HCT116 (cell line): ENCODE results near the gene GRHPR.

Experiments
- EZH2 ChIP-seq: fragments of 200-600 bp; sonication (generic); IDR thresholded peaks from 2 replicates; pipeline ENCODE4 v1.6.1; 2017; ENCODE audit warnings: antibody characterized with exemption, mixed run types
- FOSL1 ChIP-seq: IDR thresholded peaks from 2 replicates; pipeline ENCODE4 v1.6.1; 2012; ENCODE audit warnings: low read depth
- POLR2A ChIP-seq: IDR thresholded peaks from 2 replicates; pipeline ENCODE4 v1.7.0; 2011; ENCODE audit warnings: borderline replicate concordance; ENCODE audit not compliant: insufficient read depth, insufficient read length; ENCODE audit errors: extremely low read depth
- YY1 ChIP-seq: IDR thresholded peaks from 2 replicates; pipeline ENCODE4 v1.6.1; 2011; ENCODE audit warnings: low read length, low read depth, moderate library complexity, mild to moderate bottlenecking; ENCODE audit not compliant: insufficient replicate concordance; ENCODE audit errors: extremely low read depth
- TF ChIP-seq, protein P1 (sequence below), 3 experiments: fragments of 200-600 bp in 1 of 3; sonication (generic) in 1 of 3; IDR thresholded peaks in 2 of 3; conservative IDR thresholded peaks in 1 of 3; 2 replicates each; pipeline ENCODE4 v1.5.1; 2012 to 2017; ENCODE audit warnings: low read depth in 2 of 3, low read length in 2 of 3, antibody characterized with exemption in 1 of 3, borderline replicate concordance in 1 of 3, control low read depth in 1 of 3, mild to moderate bottlenecking in 1 of 3, mixed read lengths in 1 of 3, mixed run types in 1 of 3, moderate library complexity in 1 of 3; ENCODE audit not compliant: insufficient read depth in 1 of 3

DNA sequence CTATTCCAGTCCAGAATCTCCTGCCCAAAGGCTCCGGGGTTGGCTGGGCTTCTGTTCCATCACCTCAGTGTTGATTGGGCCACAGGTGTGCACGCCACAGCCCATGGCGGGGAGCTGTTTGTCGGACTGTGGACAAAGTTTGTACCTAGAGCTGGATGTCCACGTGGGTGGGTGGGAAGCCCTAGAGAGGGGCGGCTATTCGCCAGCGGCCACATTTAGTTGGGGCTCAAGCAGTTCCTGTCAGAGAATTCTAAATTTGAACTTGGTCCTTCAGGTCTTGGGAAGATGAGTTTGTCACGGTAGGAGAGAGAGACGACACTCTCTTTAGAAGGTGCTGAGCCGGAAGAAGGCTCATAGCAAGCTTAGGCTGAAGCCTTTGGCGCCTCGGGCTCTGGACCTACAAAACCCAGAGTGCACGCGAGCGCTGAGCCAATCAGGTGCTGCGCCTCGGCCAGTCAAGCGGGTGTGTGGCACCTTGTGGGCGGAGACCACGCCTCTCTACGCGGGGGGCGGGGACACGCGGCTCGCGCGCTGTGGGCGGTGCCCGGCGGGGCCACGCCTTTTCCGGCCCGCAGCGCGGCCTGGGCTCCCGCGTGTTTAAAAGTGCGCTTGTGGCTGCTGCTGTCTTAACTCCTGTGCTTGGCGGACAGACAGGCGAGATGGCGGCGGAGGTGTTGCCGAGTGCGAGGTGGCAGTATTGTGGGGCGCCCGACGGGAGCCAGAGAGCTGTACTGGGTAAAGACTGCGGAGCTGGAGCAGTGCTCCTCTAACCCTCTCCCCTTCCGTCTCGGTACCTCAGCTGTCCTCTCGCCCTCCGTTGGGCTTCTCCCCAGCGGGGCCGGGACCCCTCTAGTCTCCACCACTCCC, 63.1 kb downstream of the GRHPR start, which contains the start of gene POLR1E:
- no peak for TF ChIP-seq YY1
- TF ChIP-seq POLR2A: peak; percentile 75
- TF ChIP-seq, protein P1, sequence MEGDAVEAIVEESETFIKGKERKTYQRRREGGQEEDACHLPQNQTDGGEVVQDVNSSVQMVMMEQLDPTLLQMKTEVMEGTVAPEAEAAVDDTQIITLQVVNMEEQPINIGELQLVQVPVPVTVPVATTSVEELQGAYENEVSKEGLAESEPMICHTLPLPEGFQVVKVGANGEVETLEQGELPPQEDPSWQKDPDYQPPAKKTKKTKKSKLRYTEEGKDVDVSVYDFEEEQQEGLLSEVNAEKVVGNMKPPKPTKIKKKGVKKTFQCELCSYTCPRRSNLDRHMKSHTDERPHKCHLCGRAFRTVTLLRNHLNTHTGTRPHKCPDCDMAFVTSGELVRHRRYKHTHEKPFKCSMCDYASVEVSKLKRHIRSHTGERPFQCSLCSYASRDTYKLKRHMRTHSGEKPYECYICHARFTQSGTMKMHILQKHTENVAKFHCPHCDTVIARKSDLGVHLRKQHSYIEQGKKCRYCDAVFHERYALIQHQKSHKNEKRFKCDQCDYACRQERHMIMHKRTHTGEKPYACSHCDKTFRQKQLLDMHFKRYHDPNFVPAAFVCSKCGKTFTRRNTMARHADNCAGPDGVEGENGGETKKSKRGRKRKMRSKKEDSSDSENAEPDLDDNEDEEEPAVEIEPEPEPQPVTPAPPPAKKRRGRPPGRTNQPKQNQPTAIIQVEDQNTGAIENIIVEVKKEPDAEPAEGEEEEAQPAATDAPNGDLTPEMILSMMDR (IDR thresholded peaks at IDR 0.05 in 2 of 3, conservative IDR thresholded peaks at IDR 0.05 in 1 of 3; ENCODE audit: borderline replicate concordance in 1 of 3, insufficient read depth in 1 of 3, low read depth in 2 of 3, low read length in 2 of 3): no peak
- no peak for TF ChIP-seq EZH2
- TF ChIP-seq FOSL1: no peak
